RPMI7951 (cell line): ENCODE results near the gene PHETA2. TPM values are rescaled to one million over a fixed set of nuclear protein-coding genes. Genes with fewer than 3 reads are reported as not detected.
"Not testable (repeated sequence)": the region's sequence is repeated elsewhere in the genome, so short reads cannot be mapped to it uniquely, and the experiment has no call there.

Source experiments
- DNase-seq: peaks from one replicate; pipeline ENCODE4 v3.0.0-alpha.2; 2012; ENCODE audit warnings: low read depth
- total RNA-seq: library from RNA; depleted of rRNA; stranded (reverse); fragments of >200 nt; shearing (Covaris generic); gene quantifications from 2 replicates; pipeline ENCODE4 v1.2.3, GENCODE V29; 2014

The PHETA2 gene
- total RNA-seq, 1 experiment from 2014 or later = 5.2 TPM

DNA sequence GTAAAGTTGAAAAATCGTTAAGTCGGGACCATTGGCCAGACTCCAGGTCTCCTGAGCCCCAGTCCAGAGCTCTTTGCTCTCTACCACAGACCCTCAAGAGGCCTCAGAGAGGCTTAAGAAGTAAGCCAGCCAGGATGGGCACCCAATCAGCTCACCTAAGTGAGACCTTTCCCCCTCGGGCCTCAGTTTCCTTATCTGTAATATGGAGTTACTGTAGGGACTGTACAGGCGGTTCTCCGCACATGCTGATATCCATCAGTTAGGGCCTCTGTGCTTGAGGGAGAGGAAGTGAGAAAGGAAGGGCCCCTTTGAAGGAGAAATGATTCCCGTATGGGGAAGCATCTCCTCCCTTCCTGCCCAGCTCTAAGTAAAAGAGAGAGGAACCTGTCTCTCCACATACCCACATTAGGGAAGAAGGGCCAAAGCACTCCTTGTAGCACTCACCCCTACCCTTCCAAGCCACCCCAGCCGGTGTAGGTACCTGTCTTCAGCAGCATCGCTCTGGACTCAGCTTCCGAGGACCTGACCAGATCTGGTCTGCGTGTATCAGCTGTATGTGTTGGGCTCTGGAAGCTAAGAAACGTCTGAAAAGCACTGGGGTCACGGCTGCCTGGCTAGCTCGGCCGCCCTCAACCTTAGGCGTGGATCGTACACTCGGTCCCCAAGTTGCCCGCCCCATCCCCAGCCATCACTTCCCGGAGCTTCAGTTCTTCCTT, 4.1 kb upstream of the PHETA2 start:
- no peak for DNase-seq

DNA sequence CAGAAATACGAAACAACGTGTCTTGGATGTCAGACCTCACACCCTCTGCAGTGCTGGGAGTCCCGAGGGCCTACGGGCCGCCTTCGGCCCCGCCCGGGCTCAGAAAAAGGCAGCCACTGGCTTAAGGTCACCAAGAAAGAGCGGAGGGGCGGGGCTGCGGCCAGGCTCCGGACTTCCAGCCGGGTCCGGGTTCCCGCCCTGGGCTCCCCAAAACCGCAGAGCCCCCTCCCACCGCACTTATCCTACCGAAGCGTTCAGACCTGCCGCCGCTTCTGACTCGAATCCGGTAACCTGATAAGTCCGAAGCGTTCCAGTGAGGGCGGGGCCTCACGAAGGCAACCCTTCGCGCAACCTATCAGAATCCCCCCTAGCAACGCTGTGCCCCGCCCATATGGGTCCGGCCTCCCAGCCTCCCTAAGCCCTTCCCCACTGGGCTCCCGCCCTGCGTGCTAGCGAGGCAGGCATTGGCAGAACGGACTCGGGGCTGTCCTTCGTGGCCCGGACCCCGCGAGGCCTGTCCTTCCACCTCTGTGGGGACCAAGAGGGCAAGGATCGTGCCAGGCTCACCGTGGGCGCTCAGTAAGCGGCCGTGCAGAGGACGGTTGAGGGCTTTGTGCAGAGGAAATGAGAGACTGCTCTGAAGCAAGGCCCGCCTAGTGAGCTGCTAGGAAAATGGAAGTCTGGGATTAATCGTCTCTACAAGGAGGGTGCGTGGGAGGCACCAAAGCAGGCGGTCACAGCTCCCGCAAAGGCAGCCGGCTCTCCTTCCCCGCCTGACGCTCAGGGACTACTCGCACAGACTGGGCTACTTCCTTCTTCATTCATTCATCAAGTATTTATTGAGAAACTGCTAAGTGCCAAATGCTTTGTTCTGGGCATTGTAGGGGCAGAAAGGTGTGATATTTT, 3.3 kb upstream of the PHETA2 start, which contains the start of gene NAGA:
Gene NAGA (minus strand): TSS at position 296 of the 906 bp plus-strand sequence. CDS start 515 bp downstream, outside the sequence.
- peak; percentile 97 for DNase-seq

GRCh38 chr22:42071508-42071907, 2.5 kb upstream of the PHETA2 start:
- DNase-seq = not testable (repeated sequence)

DNA sequence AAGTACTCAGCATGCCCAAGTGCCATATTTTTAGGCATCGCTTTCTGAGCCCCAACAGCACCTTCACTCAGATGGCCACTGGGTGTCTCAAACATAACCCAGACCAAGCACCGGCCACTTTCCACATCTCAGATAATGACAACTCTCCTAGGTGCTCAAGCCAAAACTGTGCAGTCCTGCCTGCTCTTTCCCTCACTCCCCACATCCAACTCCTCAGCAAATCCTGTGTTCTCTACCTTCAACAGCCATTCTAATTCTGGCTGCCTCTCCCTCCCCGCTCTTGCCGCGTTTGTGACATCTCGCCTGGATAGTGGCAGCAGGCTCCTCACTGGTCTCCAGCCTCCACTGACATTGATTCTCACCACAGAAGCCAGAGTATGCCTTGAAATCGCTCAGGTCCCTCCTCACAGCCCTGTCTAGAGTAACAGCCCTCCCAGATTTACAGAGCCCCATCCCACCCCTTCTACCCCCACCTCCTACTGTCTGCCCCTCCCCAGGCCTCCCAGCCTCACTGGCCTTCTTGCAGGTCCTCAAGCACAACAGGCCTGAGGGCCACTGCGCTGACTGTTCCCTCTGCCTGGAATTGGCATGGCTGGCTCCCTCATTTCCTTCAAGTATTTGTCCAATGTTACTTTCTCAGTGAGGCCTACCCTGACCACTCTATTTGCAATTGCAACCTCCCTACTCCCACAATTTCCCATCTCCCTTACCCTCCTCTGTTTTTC, 1.3 kb upstream of the PHETA2 start:
- DNase-seq = no peak

DNA sequence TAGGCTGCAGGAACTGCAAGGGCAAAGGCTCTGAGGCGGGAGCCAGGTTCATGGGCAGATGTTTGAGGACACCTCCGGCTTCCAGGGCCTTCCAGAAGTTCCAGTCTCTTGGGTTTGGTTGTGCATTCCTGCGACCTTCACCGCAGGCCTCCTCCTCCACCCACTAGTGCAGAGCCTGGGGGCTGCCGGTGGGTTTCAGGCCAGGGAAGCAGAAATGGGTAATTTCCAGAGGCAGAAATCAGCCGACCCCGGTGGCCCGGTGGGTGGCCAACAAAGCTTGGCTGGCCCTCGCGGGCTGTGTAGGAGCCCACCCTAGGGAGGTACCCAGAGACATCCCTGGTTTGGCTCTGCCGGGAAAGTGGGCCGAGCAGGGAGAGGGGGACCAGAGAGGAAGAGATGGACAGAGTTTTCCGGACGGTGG, 417 bp upstream of the PHETA2 start:
- no peak for DNase-seq

GRCh38 chr22:42074846-42075676, 1.0 kb downstream of the PHETA2 start:
- DNase-seq = no peak

GRCh38 chr22:42076764-42077485, 2.9 kb downstream of the PHETA2 start:
- DNase-seq = no peak

- no peak for DNase-seq
Observed at GRCh38 chr22:42077486-42078125, 3.6 kb downstream of the PHETA2 start.

DNA sequence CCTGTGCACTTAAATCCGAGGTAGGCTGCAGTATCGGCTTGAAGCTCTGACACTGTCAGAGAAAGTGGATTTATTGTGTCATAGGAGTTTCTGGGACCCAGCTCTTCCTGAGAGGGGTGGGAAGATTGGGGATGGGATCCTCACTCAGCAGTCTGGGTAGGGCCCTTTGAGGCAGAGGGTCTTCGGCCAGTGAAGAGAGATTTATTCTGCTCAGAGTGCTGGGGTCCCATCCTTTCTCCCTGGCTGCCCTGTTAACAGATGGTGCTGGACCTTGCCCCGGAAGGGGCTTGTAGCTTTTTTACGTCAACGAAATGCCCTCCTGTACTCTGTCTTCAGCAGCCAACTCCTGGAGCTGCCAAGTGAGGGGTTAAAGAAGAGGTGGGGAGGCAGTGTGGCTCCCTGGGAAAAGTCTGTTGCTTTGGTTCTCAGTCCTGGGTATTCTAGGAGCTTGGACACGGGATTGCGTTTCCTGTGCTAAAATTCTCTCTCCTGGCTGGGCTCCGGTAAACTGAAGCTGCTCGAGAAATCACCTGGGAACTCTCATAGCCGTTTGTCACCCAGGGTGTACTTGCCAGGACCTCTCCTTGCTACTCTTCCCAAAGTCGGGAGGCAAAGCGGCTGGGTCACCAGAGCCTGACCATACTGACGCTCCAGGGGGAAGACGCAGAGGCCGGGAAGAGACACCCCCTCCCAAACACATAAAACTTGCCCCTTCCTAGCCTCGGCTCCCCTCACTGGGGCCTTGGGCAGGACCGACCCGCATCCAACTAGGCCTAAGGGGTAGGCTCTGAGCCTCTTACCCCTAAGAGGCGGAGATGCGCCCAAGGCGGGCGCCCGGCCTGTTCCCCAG, 4.6 kb downstream of the PHETA2 start:
- no peak for DNase-seq

- DNase-seq = peak; percentile 97
Observed at GRCh38 chr22:42079319-42080251, 5.5 kb downstream of the PHETA2 start, which contains the start of gene SMDT1. Gene SMDT1 (plus strand): TSS chr22:42079700. CDS start chr22:42079769, 69 bp downstream.

- peak; percentile 25 for DNase-seq
Observed at GRCh38 chr22:42080287-42080686, 6.2 kb downstream of the PHETA2 start.

DNA sequence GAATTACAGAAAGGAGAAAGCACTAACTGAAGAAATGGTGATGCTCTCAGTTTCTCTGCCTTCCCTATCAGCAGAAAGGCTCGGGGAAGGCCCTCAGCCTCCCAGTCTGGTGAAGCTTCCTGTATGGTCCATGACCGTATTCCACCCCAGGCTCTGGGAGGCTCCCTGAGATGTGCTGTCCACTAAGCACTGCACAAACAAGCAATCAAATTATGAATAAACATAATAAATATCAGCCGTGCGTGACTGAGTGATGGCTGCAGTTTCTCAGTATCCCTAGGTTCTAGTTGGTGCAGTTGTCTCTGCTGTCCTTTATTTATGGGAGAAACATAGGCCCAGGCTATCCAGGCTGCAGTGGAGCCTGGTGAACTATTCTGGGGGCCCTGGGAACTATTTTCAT, 9.1 kb downstream of the PHETA2 start:
- DNase-seq = no peak

DNA sequence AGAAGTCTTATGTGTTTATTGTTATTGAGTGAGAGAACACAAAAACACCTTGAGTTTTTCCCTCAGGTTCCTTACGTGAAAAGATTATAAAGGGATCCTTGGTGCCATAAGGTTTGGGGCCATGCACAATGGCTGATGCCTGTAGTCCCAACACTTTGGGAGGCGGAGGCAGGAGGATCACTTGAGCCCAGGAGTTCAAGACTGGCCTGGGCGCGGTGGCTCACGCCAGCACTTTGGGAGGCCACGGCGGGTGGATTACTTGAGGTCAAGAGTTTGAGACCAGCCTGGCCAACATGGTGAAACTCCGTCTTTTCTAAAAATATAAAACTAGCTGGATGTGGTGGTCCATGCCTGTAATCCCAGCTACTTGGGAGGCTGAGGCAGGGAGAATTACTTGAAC, 10.8 kb downstream of the PHETA2 start:
- no peak for DNase-seq

- DNase-seq = no peak
Observed at GRCh38 chr22:42086051-42086450, 12.0 kb downstream of the PHETA2 start.

DNA sequence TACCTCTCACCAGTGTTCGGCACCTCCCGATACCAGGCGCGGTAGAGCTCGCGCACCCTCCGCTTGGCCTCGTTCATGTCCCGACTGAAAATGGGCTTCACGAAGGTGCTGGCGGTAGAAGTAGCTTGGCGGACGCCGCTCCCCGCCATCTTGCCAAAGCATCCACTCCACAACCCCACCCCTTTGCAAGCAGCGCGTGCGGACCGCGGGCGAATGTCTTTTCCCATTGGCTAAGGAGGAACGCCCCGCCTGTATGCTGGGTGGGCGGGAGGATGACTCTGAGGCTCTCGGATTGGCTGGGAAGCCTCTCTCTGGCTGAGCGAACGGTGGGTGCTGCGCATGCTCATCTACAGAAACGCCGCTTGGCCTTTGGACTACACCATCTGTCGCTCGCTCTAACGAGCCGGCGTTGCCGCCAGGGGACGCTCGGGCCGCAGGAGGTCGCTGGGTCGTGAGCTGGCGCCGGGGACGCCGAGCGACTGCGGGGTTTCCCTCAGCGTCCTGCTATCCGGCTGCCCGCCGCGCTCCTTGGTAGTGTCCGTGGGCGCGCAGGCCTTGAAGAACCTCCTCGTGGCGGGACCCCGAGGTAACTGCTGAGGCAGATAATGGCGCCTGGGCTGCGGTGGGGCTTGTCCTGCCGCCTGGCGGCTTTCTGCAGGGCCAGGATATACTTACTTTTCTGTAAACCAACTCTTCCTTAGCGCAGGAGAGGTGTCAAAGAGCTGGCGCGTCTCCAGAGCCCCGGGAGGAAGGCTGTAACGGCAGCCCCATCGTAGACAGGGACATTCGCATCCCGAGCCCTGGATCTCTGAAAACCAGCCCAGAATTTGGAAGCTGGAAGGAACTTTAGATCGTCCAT, 16.8 kb downstream of the PHETA2 start, which contains the start of gene NDUFA6:
Gene NDUFA6 (minus strand): TSS at position 177 of the 859 bp plus-strand sequence. CDS start 28 bp downstream, at position 149.
- peak; percentile 97 for DNase-seq

GRCh38 chr22:42091455-42091782, 17.4 kb downstream of the PHETA2 start:
- no peak for DNase-seq

DNA sequence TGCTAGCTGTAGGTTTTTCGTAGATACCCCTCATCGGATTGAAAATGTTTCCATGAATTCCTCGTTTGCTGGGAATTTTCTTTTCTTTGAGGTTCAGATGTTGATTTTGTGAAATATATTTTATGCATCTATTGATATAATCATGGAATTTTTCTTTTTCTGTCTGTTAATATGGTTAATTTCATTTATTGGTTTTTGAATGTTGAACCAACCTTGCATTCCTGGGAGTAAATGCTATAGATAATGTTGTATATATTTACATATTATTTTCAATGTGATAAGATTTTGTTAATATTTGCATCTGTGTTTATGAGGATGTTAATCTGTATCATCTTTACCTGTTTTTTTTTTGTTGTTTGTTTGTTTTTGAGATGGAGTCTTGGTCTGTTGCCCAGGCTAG, 27.2 kb downstream of the PHETA2 start:
- DNase-seq = no peak
